NCI-H1694 treated with DMSO at 0.1 percent for 48 hours (cell line): ENCODE data around the gene PPP1R14D.

Experiments
- DNase-seq: peaks from one replicate; lab custom pipeline; 2025; lab: John Stamatoyannopoulos, UW

Gene PPP1R14D

DNA sequence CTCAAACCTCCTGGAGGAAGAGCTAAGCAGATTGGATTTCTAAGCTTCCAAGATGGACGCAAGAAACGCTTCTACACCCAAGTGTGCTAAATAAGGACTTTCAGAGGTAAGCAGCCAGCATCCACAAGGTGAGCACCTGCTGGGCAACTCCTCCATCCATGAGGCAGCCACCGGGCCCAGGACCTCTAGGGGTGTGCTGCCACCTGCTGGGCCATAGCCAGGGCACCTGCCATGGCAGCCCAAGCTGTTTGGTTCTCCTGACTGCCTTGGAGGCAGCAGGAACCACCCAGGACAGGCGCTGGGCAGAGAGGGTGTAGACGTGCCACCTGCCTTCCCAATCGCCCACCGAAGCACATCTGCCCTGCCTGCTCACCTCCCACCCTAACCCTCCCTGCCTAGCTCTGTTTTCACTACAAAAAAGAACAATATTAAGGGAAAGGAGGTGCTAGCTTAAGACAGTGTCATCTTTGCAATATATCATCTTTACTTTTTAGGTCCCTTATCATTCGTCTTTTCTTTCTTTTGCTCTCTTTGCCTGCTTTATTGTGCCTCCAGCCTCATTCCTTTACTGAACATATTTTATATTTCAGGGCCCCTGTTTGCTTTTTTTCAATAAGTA, 45.8 kb downstream of the PPP1R14D start:
- DNase-seq = peak; percentile 37

DNA sequence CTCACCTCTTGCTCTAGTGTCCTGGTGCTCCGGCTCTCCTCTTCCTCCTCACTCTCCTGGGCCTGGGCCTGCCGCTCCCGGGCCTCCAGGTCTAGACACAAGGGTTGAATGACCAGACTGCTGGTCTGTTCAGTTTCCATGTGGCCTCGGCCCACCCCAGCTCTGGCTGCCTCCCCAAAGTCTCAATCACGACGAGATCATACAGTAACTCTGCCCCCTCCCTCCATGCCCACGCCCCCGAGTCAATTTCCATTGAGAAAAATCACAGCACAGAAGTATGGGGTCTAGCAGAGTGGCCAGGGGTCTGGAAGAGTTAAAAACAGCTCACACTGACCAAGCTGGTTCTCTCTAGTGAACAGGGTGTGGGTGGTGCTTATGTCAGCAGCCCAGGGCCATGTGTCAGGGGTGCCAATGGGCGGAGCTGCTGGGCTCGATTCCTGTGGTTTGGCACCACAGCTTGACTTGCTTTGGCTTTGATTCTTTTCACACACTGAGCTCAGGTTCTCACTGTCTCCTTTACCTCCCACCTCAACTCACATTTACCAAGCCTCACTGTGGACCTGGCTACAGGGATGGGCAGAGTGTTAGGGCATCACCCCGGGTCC, 51.9 kb downstream of the PPP1R14D start:
- no peak for DNase-seq

DNA sequence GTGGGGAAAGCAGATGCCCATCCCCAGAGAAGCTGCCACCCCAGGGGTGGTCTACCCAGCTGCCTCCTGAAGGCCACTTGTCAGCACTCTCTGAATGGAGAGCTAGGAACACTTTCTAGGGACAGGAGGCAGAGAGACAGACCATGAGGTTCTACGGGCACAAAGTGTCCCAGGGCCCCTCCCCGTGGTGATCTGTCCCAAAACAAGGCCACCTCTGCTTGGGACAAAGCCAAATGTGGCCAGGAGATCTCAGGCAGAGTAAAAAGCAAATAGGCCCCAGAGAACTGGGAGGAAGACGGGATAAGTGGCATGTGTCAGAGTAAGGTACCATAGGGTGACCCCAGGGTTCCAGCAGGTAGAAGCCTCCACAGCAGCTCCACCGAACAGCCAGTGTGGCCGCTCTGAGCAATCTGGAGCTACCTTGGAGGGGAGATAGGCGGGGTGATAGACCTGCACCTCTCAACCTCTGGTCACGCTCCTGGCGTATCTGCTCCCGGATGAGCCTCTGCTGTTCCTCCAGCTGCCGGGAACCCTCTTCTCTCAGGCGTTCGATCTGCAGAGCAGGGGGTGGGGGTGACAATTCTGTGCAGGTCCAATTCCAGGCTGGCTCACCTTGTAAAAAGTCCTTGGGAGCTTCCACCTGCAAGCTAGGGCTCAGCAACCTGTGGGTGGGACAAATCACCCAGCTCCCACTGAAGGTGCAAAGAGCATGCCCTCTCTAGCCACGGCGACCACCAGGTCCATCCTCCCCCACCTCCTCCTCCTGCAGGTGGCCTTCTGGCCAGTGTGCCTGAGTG, 52.6 kb downstream of the PPP1R14D start:
- no peak for DNase-seq

- no peak for DNase-seq
Measured at GRCh38 chr15:40775007-40775406, 53.5 kb downstream of the PPP1R14D start.

- no peak for DNase-seq
Measured at GRCh38 chr15:40773902-40774301, 54.6 kb downstream of the PPP1R14D start.

DNA sequence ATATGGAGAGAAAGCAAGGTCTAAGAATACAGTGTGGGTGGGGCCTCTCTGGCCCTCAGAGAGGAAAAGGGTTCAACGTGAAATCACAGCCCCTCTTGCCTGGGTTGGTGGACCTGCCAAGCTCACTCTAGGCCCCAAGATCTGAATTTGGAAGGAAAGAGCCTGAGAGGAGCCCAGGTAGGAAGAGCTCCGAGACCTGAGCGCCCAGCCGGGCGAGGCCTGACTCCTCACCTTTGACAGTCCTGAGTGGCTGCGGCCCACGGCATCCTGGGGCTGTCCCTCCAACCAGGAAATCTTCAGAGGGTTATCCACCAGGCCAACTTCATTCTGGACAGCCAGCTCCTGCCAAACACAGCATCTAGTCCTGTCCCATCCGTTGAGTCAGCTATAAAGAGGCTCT, 55.0 kb downstream of the PPP1R14D start:
- DNase-seq = no peak

GRCh38 chr15:40772014-40772413, 56.5 kb downstream of the PPP1R14D start:
- no peak for DNase-seq

DNA sequence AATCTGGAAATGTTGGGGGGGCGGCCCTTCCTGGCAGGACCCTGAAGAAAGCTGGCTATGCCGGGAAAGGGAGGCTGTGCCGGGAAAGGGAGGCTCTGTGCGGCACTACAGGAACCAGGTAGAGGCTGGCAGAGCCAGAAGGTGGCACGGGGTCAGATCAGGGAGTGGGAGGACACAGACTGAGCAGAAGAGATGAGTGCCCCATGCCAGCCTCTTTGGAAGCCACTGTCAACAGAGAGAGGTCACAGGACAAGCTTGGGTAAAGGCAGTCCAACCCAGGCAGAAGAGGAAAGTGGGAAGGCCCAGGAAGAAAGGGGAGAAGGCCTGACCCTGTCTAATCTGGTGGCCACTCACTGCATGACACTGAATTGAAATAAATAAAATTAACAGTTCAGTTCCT, 57.3 kb downstream of the PPP1R14D start:
- no peak for DNase-seq

GRCh38 chr15:40770147-40770721, 58.3 kb downstream of the PPP1R14D start:
- no peak for DNase-seq

GRCh38 chr15:40769274-40770146, 59.0 kb downstream of the PPP1R14D start, which contains the start of gene C15orf62:
Gene C15orf62, plus strand, starts transcription at chr15:40769980. Its CDS starts 516 bp downstream, at chr15:40770496.
- peak; percentile 11 for DNase-seq

- DNase-seq = no peak
Measured at GRCh38 chr15:40768521-40769273, 59.8 kb downstream of the PPP1R14D start.

- DNase-seq = no peak
Measured at GRCh38 chr15:40767838-40768500, 60.5 kb downstream of the PPP1R14D start.

DNA sequence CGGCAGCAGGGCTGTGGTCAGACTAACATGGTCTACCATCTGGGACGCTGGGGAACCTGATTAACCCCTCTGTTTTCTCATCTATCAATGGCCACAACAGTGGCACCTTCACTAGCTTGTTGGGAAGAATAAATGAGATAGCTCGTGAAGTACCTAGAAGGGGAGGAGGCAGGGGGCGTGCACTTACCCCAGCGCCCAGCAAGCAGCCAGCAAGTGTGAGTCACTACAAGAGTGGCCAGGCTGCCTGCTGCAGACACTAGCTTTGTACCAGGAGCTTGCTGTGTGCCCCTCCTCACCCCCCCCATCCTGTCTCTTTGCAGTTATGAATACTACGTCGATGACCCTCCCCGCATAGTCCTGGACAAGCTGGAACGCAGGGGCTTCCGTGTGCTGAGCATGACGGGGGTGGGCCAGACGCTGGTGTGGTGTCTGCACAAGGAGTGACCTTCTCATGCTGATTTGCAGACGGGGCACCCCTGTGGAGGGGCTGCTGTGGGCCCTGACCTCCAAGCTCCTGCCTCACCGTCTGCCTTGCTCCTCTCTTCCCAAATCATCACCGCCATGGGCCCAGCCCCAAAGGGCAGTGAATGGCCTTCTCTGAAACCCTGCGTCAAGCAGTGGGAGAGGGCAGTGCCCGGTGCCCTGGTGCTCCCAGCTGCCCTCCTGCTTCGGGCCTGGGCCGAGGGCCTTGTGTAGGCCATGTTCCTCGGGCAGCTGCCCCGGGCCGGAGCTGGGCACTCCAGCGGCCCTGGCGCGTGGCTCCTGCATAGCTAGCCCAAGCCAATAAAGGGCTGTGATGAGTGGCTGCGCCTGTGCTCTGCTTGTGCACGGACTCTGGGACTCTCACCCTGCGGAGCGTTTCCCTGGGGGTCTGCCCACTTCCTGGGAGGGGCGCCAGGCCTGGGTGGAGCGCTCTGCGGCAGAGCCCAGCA, 61.3 kb downstream of the PPP1R14D start:
- no peak for DNase-seq

GRCh38 chr15:40766194-40766815, 62.2 kb downstream of the PPP1R14D start:
- DNase-seq = no peak
